ENCODE data around the gene RNF31. TPM values are rescaled to one million over a fixed set of nuclear protein-coding genes. Genes with fewer than 3 reads are reported as not detected.

The RNF31 gene
- total and polyA plus RNA-seq, 2 of the 13 experiments (the other 11 are each of a cell fraction or from before 2014, with no cell fraction given): 48.2 to 86.8 TPM

DNA sequence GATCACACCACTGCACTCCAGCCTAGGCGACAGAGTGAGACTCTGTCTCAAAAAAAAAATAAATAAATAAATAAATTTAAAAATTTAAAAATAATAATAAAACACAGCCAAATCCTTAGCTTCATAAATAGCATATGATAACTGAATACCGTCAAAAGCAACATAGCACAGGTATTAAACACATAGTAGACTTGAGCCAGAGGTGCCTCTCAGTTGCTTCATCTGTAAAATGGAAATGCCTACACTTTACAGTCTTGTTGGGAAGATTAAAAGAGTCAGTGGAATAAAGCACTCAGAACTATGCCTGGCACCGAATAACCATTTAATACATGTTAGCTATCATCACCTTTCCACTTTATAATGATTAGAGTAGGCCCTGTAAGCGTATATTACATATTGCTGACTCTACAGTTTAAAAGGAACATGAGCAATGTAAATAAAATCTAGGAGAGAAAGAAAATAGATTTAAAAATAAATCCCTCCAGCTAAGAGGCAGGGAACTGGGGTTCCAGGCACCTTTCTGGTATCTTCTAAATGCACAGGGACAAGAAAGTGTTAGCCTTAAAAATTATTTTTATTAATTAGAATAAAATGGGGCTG, 40.5 kb upstream of the RNF31 start (continued):
- TF ChIP-seq, protein P1, sequence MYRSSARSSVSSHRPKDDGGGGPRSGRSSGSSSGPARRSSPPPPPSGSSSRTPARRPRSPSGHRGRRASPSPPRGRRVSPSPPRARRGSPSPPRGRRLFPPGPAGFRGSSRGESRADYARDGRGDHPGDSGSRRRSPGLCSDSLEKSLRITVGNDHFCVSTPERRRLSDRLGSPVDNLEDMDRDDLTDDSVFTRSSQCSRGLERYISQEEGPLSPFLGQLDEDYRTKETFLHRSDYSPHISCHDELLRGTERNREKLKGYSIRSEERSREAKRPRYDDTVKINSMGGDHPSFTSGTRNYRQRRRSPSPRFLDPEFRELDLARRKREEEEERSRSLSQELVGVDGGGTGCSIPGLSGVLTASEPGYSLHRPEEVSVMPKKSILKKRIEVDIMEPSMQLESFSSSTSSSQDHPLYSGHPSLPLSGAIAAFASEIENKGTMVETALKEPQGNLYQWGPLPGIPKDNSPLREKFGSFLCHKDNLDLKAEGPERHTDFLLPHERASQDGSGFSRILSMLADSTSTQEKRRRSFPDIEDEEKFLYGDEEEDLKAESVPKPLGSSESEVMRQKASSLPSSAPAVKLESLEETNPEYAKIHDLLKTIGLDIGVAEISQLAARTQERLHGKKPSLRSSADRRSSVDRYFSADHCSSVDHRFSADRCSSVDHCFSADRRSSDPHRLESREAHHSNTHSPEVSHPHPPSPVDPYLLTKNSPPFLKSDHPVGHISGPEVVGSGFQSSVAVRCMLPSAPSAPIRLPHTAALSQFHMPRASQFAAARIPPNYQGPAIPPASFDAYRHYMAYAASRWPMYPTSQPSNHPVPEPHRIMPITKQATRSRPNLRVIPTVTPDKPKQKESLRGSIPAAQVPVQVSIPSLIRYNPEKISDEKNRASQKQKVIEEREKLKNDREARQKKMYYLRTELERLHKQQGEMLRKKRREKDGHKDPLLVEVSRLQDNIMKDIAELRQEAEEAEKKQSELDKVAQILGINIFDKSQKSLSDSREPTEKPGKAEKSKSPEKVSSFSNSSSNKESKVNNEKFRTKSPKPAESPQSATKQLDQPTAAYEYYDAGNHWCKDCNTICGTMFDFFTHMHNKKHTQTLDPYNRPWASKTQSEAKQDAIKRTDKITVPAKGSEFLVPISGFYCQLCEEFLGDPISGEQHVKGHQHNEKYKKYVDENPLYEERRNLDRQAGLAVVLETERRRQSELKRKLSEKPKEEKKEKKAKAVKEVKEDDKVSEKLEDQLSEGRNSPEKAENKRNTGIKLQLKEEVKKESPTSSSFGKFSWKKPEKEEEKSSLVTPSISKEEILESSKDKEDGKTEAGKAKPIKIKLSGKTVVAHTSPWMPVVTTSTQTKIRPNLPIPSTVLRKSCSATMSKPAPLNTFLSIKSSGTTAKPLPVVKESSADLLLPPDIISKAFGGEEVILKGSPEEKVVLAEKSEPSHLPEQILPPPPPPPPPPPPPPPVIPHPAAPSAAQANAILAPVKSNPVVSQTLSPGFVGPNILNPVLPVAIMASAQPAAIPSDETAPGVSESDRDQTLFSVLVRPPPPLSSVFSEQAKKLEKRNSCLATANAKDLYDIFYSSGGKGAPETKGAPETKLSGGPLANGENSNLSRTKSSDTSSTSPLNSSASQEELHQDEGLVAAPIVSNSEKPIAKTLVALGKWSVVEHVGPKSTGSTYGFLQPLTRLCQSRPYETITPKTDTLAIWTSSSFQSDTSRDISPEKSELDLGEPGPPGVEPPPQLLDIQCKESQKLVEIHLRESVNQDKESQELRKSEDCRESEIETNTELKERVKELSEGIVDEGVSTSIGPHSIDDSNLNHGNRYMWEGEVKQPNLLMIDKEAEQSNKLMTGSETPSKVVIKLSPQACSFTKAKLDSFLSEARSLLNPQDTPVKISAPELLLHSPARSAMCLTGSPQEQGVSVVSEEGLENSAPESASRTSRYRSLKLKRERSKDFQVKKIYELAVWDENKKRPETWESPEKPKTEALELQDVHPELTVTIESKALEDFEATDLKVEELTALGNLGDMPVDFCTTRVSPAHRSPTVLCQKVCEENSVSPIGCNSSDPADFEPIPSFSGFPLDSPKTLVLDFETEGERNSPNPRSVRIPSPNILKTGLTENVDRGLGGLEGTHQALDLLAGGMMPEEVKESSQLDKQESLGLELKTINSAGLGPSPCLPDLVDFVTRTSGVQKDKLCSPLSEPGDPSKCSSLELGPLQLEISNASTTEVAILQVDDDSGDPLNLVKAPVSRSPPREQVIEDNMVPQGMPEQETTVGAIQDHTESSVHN (CRISPR knock-in tag; IDR thresholded peaks at IDR 0.05): no peak
- TF ChIP-seq, protein P2, sequence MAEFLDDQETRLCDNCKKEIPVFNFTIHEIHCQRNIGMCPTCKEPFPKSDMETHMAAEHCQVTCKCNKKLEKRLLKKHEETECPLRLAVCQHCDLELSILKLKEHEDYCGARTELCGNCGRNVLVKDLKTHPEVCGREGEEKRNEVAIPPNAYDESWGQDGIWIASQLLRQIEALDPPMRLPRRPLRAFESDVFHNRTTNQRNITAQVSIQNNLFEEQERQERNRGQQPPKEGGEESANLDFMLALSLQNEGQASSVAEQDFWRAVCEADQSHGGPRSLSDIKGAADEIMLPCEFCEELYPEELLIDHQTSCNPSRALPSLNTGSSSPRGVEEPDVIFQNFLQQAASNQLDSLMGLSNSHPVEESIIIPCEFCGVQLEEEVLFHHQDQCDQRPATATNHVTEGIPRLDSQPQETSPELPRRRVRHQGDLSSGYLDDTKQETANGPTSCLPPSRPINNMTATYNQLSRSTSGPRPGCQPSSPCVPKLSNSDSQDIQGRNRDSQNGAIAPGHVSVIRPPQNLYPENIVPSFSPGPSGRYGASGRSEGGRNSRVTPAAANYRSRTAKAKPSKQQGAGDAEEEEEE (CRISPR knock-in tag; IDR thresholded peaks at IDR 0.05; ENCODE audit: borderline replicate concordance): peak; percentile 13; the same call in 1 of the 2 replicates
- TF ChIP-seq ZNF513 (CRISPR knock-in tag; conservative IDR thresholded peaks at IDR 0.05) (no peak), DBP (CRISPR knock-in tag; IDR thresholded peaks at IDR 0.05; ENCODE audit: not compliant biosample characterization) (no peak), POLR2AphosphoS5 (IDR thresholded peaks at IDR 0.05; ENCODE audit: low read depth, low read length) (peak; percentile 20; the same call in 1 of the 2 replicates), ZNF276 (CRISPR knock-in tag; IDR thresholded peaks at IDR 0.05; ENCODE audit: low read depth) (no peak)
- TF ChIP-seq, protein P3, sequence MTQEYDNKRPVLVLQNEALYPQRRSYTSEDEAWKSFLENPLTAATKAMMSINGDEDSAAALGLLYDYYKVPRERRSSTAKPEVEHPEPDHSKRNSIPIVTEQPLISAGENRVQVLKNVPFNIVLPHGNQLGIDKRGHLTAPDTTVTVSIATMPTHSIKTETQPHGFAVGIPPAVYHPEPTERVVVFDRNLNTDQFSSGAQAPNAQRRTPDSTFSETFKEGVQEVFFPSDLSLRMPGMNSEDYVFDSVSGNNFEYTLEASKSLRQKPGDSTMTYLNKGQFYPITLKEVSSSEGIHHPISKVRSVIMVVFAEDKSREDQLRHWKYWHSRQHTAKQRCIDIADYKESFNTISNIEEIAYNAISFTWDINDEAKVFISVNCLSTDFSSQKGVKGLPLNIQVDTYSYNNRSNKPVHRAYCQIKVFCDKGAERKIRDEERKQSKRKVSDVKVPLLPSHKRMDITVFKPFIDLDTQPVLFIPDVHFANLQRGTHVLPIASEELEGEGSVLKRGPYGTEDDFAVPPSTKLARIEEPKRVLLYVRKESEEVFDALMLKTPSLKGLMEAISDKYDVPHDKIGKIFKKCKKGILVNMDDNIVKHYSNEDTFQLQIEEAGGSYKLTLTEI (CRISPR knock-in tag; conservative IDR thresholded peaks at IDR 0.05): no peak
- TF ChIP-seq, protein P4, sequence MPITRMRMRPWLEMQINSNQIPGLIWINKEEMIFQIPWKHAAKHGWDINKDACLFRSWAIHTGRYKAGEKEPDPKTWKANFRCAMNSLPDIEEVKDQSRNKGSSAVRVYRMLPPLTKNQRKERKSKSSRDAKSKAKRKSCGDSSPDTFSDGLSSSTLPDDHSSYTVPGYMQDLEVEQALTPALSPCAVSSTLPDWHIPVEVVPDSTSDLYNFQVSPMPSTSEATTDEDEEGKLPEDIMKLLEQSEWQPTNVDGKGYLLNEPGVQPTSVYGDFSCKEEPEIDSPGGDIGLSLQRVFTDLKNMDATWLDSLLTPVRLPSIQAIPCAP (CRISPR knock-in tag; IDR thresholded peaks at IDR 0.05; ENCODE audit: low read depth): no peak

All from HepG2 (cell line).